K562 (cell line): Measurements from ENCODE around the gene CATSPER1. TPM values are rescaled to one million over a fixed set of nuclear protein-coding genes. Genes with fewer than 3 reads are reported as not detected.

ENCODE experiments used
- CGGBP1 ChIP-seq: fragments of 250-450 bp; sonication (Bioruptor Pico); IDR thresholded peaks from 2 replicates; pipeline ENCODE4 v1.9.0; 2021; ENCODE audit warnings: mild to moderate bottlenecking
- CHD7 ChIP-seq: fragments of 200-600 bp; sonication (generic); IDR thresholded peaks from one replicate; pipeline ENCODE4 v1.6.1; 2012; ENCODE audit warnings: mild to moderate bottlenecking, low read depth, low read length, inconsistent platforms
- CREB3 ChIP-seq: fragments of 450-650 bp; conservative IDR thresholded peaks from 2 replicates; pipeline ENCODE4 v1.6.1; 2016; ENCODE audit warnings: missing genetic modification characterization, low read depth, mild to moderate bottlenecking, missing compliant biosample characterization, moderate library complexity
- ETV1 ChIP-seq: fragments of 450-650 bp; conservative IDR thresholded peaks from 2 replicates; pipeline ENCODE4 v1.6.1; 2016; ENCODE audit warnings: missing genetic modification characterization, control low read depth, low read depth, missing compliant biosample characterization
- IFI16 ChIP-seq: fragments of 250-450 bp; sonication (Bioruptor Pico); IDR thresholded peaks from 2 replicates; pipeline ENCODE4 v2.1.2; 2022; ENCODE audit warnings: mild to moderate bottlenecking, inconsistent platforms
- L3MBTL2 ChIP-seq: fragments of 450-650 bp; IDR thresholded peaks from 2 replicates; pipeline ENCODE4 v1.6.1; 2016; ENCODE audit warnings: mild to moderate bottlenecking, moderate library complexity
- NCOA2 ChIP-seq, 2 experiments: fragments of 450-650 bp; IDR thresholded peaks; 2 replicates each; pipeline ENCODE4 v1.6.1; 2018; ENCODE audit warnings: mild to moderate bottlenecking in 2 of 2, moderate library complexity in 1 of 2; ENCODE audit not compliant: partially characterized antibody in 2 of 2
- PCBP2 ChIP-seq: fragments of 200-400 bp; formaldehyde crosslinking; IDR thresholded peaks from 2 replicates; pipeline ENCODE4 v1.6.1; 2018; ENCODE audit warnings: low read length, low read depth, mild to moderate bottlenecking, moderate library complexity; ENCODE audit not compliant: poor library complexity, severe bottlenecking
- RBBP5 ChIP-seq: fragments of 200-600 bp; sonication (generic); IDR thresholded peaks from 2 replicates; pipeline ENCODE4 v1.6.1; 2012; ENCODE audit warnings: borderline replicate concordance, mild to moderate bottlenecking, low read length, control low read depth, inconsistent platforms; ENCODE audit not compliant: insufficient read depth, poor library complexity, severe bottlenecking
- ZBTB5 ChIP-seq: fragments of 450-650 bp; IDR thresholded peaks from 2 replicates; pipeline ENCODE4 v1.6.1; 2017; ENCODE audit warnings: antibody characterized with exemption
- ZNF274 ChIP-seq: IDR thresholded peaks from 2 replicates; pipeline ENCODE4 v1.6.1; 2011; ENCODE audit warnings: low read depth, mild to moderate bottlenecking, low read length, moderate library complexity, borderline replicate concordance
- ZSCAN32 ChIP-seq: fragments of 450-650 bp; formaldehyde crosslinking; IDR thresholded peaks from 2 replicates; pipeline ENCODE4 v1.4.0; 2020; ENCODE audit warnings: mild to moderate bottlenecking, moderate library complexity
- polyA plus RNA-seq, 8 experiments: library from polyadenylated mRNA; depleted of rRNA in 4 of 8; stranded (reverse) in 5 of 8; unstranded in 3 of 8; fragments of >200 nt; fragmentation: Nextera tagmentation in 2 of 8; fragmentation: Illumina TruSeq in 1 of 8; extraction: Ambion mirVana in 2 of 8; extraction: Trizol in 1 of 8; gene quantifications; 2 replicates each; pipeline versions ENCODE4 v1.2.1 to v1.2.3, GENCODE V29; 2011 to 2014; ENCODE audit warnings: inconsistent platforms in 1 of 8, missing spikeins in 1 of 8
- total RNA-seq, 7 experiments: library from RNA; depleted of rRNA in 6 of 7; stranded (reverse); fragments of >200 nt in 6 of 7; fragmentation: Illumina TruSeq in 2 of 7; extraction: Trizol in 2 of 7; gene quantifications; 2 replicates each; pipeline versions ENCODE4 v1.2.1 to v1.2.3, GENCODE V29; 2011 to 2021; ENCODE audit warnings: low replicate concordance in 1 of 7

The CATSPER1 gene
- total and polyA plus RNA-seq, 9 of the 15 experiments (the other 6 are each of a cell fraction or from before 2014, with no cell fraction given) = 0.21 to 3.3 (median 0.76) TPM

- TF ChIP-seq ZBTB5 (no peak), CHD7 (no peak), ZSCAN32 (CRISPR knock-in tag) (no peak), L3MBTL2 (peak; percentile 76; the same call in 1 of the 2 replicates), PCBP2 (no peak), RBBP5 (peak; percentile 95), IFI16 (CRISPR knock-in tag) (no peak), CGGBP1 (CRISPR knock-in tag) (no peak; the same call in 1 of the 2 replicates), ETV1 (tag) (peak; percentile 95), CREB3 (peak; percentile 84), NCOA2 (IDR thresholded peaks at IDR 0.05; ENCODE audit: partially characterized antibody in 2 of 2) (no peak), ZNF274 (no peak)
Observed at GRCh38 chr11:66001942-66002647, 24.2 kb downstream of the CATSPER1 start, which contains the start of the genes BANF1 and EIF1AD (continued).
